ENCODE measurements around the gene HMGN3. TPM values are rescaled to one million over a fixed set of nuclear protein-coding genes. Genes with fewer than 3 reads are reported as not detected.

The HMGN3 gene
- total and polyA plus RNA-seq, 2 of the 13 experiments (the other 11 are each of a cell fraction or from before 2014, with no cell fraction given) = 67.9 to 145 TPM

- peak; percentile 29; the same call in 1 of the 2 replicates for TF ChIP-seq ATF2 (CRISPR knock-in tag; IDR thresholded peaks at IDR 0.05)
- no peak for TF ChIP-seq KIAA2018 (CRISPR knock-in tag; IDR thresholded peaks at IDR 0.05; ENCODE audit: borderline replicate concordance)
- TF ChIP-seq ZBTB44 (CRISPR knock-in tag; IDR thresholded peaks at IDR 0.05) = no peak
- TF ChIP-seq ZNF362 (CRISPR knock-in tag; IDR thresholded peaks at IDR 0.05; ENCODE audit: borderline replicate concordance) = peak; percentile 25; the same call in 1 of the 2 replicates
- TF ChIP-seq NONO (IDR thresholded peaks at IDR 0.05) = no peak
- 0 out of 2 replicates have a peak, but pooled peaks have one; percentile 26 for TF ChIP-seq NONO (CRISPR knock-in tag; conservative IDR thresholded peaks at IDR 0.05)
- TF ChIP-seq PRDM15 (CRISPR knock-in tag; IDR thresholded peaks at IDR 0.05) = no peak
- no peak for TF ChIP-seq MXD3 (CRISPR knock-in tag; IDR thresholded peaks at IDR 0.05)
- 0 out of 2 replicates have a peak, but pooled peaks have one; percentile 1 for TF ChIP-seq KAT8 (CRISPR knock-in tag; IDR thresholded peaks at IDR 0.05)
- TF ChIP-seq RAD21 (CRISPR knock-in tag; IDR thresholded peaks at IDR 0.05) = no peak
- no peak for TF ChIP-seq HNRNPLL (IDR thresholded peaks at IDR 0.05; ENCODE audit: low read depth, low read length, poor library complexity, severe bottlenecking)
These were observed 76.4 kb downstream of the HMGN3 start (continued) for GRCh38 chr6:79157961-79158644.

All from HepG2 (cell line).